ENCODE measurements around the gene GRM8. TPM values are rescaled to one million over a fixed set of nuclear protein-coding genes. Genes with fewer than 3 reads are reported as not detected.

GRM8 gene
- total and polyA plus RNA-seq, 4 donors = 0.28 to 4.9 (median 2.8) TPM

DNA sequence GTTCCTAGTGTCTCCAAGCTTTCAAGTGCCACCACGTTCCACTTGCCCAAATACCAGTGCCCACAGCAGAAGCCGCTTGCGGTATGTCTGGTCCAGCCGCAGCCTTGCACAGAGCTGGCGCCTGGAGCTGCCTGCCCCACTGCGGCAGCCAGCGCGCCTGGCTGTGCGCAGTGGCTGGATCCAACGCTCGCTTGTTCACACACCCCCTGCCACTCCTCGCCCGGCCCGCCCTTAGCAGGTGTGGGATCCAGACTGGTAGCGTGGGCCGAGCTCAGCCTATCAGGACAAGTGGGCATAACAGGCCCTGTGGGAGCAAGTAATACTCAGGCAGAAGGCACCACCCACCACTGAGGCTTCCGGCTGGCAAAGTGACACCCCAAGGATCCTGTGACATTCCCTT is 294.4 kb downstream of the GRM8 start (continued):
- TF ChIP-seq, protein P1, sequence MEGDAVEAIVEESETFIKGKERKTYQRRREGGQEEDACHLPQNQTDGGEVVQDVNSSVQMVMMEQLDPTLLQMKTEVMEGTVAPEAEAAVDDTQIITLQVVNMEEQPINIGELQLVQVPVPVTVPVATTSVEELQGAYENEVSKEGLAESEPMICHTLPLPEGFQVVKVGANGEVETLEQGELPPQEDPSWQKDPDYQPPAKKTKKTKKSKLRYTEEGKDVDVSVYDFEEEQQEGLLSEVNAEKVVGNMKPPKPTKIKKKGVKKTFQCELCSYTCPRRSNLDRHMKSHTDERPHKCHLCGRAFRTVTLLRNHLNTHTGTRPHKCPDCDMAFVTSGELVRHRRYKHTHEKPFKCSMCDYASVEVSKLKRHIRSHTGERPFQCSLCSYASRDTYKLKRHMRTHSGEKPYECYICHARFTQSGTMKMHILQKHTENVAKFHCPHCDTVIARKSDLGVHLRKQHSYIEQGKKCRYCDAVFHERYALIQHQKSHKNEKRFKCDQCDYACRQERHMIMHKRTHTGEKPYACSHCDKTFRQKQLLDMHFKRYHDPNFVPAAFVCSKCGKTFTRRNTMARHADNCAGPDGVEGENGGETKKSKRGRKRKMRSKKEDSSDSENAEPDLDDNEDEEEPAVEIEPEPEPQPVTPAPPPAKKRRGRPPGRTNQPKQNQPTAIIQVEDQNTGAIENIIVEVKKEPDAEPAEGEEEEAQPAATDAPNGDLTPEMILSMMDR (IDR thresholded peaks at IDR 0.05; ENCODE audit: low read depth, low read length, missing input control) = no peak
- TF ChIP-seq RXRA (IDR thresholded peaks at IDR 0.05) (no peak), TAF1 (conservative IDR thresholded peaks at IDR 0.05) (no peak), FOXA2 (IDR thresholded peaks at IDR 0.05) (no peak)

DNA sequence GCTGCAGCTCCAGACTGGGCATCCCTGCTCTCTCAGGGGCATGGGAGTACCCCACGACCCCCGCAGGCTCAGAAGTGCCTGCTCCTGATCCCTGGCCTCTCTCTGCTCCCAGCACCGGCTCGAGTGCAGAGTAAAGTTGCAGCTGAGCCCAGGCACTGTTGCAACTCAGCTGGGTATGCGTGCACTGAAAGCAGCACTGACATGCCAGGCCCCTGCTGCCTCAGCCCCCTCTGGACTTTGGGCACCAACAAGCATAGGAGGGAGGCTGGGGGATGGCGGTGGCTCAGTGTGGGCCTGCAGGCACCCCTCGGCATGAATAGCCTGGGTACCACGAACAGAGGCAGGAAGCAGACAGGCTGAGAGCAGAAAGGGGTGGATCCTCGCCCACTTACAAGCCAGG is 295.3 kb downstream of the GRM8 start:
- no peak overlapping the region for H3K4me3 ChIP-seq (ENCODE audit: low read depth in 1 of 3, low read length in 3 of 3)
- peaks cover 0 to 4% (median 1%) of the 10 kb centered on the region in 4 donors for H3K9me3 ChIP-seq (ENCODE audit: control insufficient read depth in 4 of 4, low read length in 3 of 4)
- no peak for DNase-seq (ENCODE audit: low spot score)
- H3K9ac ChIP-seq (ENCODE audit: low read depth in 1 of 2, low read length in 2 of 2) = no peak overlapping the region
- H3K27me3 ChIP-seq (ENCODE audit: control insufficient read depth in 4 of 4, insufficient read depth in 4 of 4, low read length in 3 of 4) = no peaks in the 10 kb centered on the region
- H3K27ac ChIP-seq (ENCODE audit: low read depth in 1 of 2, low read length in 2 of 2) = no peak overlapping the region
- TF ChIP-seq, protein P2, sequence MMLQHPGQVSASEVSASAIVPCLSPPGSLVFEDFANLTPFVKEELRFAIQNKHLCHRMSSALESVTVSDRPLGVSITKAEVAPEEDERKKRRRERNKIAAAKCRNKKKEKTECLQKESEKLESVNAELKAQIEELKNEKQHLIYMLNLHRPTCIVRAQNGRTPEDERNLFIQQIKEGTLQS (IDR thresholded peaks at IDR 0.05) = no peak
- TF ChIP-seq RAD21 (IDR thresholded peaks at IDR 0.05) (no peak), YY1 (IDR thresholded peaks at IDR 0.05) (no peak), JUND (IDR thresholded peaks at IDR 0.05) (no peak), FOXA2 (IDR thresholded peaks at IDR 0.05) (no peak), NR2F2 (IDR thresholded peaks at IDR 0.05) (no peak), HNF4A (conservative IDR thresholded peaks at IDR 0.05) (no peak), TAF1 (conservative IDR thresholded peaks at IDR 0.05) (no peak), SP1 (IDR thresholded peaks at IDR 0.05) (no peak)
- TF ChIP-seq, protein P1 (IDR thresholded peaks at IDR 0.05; ENCODE audit: low read depth, low read length, missing input control) = no peak
- WGBS = 90% methylated on average over 9 of the region's 9 CpGs
- no peaks in the 10 kb centered on the region for H3K4me1 ChIP-seq (ENCODE audit: control insufficient read depth in 4 of 4, insufficient read depth in 4 of 4, low read length in 3 of 4)
- no peaks in the 10 kb centered on the region for H3K36me3 ChIP-seq (ENCODE audit: control insufficient read depth in 4 of 4, insufficient read depth in 3 of 4, low read depth in 1 of 4, low read length in 3 of 4)

DNA sequence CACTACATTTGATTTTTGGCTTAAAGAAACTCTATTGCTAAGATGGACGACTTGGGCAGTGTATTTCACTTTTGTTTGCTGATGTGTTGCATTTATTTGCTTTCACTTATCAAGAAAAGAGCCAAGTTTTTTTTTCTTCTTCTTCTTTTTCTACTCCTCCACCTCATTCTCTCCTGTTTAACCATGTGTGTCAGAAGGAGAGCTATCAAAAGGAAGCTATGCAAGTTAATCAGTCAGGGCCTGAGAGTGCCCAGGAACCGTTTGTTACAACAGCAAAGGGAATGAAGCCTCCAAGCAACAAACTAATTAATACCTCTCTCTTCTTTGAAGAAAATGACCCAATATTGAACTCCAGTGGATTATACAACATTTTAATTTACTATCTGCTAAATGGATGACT is 299.3 kb downstream of the GRM8 start:
- Histone ChIP-seq H3K4me3 (ENCODE audit: low read depth in 1 of 3, low read length in 3 of 3) (no peak overlapping the region), H3K27me3 (ENCODE audit: control insufficient read depth in 4 of 4, insufficient read depth in 4 of 4, low read length in 3 of 4) (no peaks in the 10 kb centered on the region), H3K9ac (ENCODE audit: low read depth in 1 of 2, low read length in 2 of 2) (no peak overlapping the region), H3K36me3 (ENCODE audit: control insufficient read depth in 4 of 4, insufficient read depth in 3 of 4, low read depth in 1 of 4, low read length in 3 of 4) (no peaks in the 10 kb centered on the region), H3K4me1 (ENCODE audit: control insufficient read depth in 4 of 4, insufficient read depth in 4 of 4, low read length in 3 of 4) (no peaks in the 10 kb centered on the region), H3K27ac (ENCODE audit: low read depth in 1 of 2, low read length in 2 of 2) (no peak overlapping the region), H3K9me3 (ENCODE audit: control insufficient read depth in 4 of 4, low read length in 3 of 4) (peaks cover 0 to 4% (median 1%) of the 10 kb centered on the region in 4 donors)
- TF ChIP-seq FOXA1 (IDR thresholded peaks at IDR 0.05) = no peak
- TF ChIP-seq HNF4G (IDR thresholded peaks at IDR 0.05) = no peak
- TF ChIP-seq HNF4A (conservative IDR thresholded peaks at IDR 0.05) = no peak
- TF ChIP-seq, protein P3, sequence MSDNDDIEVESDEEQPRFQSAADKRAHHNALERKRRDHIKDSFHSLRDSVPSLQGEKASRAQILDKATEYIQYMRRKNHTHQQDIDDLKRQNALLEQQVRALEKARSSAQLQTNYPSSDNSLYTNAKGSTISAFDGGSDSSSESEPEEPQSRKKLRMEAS (IDR thresholded peaks at IDR 0.05) = no peak
- TF ChIP-seq, protein P2 (IDR thresholded peaks at IDR 0.05) = no peak
- no peak for TF ChIP-seq TAF1 (conservative IDR thresholded peaks at IDR 0.05)
- TF ChIP-seq, protein P4, sequence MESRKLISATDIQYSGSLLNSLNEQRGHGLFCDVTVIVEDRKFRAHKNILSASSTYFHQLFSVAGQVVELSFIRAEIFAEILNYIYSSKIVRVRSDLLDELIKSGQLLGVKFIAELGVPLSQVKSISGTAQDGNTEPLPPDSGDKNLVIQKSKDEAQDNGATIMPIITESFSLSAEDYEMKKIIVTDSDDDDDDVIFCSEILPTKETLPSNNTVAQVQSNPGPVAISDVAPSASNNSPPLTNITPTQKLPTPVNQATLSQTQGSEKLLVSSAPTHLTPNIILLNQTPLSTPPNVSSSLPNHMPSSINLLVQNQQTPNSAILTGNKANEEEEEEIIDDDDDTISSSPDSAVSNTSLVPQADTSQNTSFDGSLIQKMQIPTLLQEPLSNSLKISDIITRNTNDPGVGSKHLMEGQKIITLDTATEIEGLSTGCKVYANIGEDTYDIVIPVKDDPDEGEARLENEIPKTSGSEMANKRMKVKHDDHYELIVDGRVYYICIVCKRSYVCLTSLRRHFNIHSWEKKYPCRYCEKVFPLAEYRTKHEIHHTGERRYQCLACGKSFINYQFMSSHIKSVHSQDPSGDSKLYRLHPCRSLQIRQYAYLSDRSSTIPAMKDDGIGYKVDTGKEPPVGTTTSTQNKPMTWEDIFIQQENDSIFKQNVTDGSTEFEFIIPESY (IDR thresholded peaks at IDR 0.05) = no peak
- TF ChIP-seq EGR1 (IDR thresholded peaks at IDR 0.05; ENCODE audit: low read depth in 2 of 2) = no peak
- no peak for DNase-seq (ENCODE audit: low spot score)
- 31% methylated on average over 2 of the region's 2 CpGs for WGBS
